Smooth muscle cell of the coronary artery (primary cell): ENCODE results near the gene EXOSC1. TPM values are rescaled to one million over a fixed set of nuclear protein-coding genes. Genes with fewer than 3 reads are reported as not detected.

Experiments used
- total RNA-seq: library from RNA; depleted of rRNA; stranded (reverse); fragments of >200 nt; gene quantifications from 2 replicates; pipeline ENCODE4 v1.2.3, GENCODE V29; 2014; ENCODE audit warnings: low replicate concordance

EXOSC1 gene
- total RNA-seq, result 19.8 and 34.3 TPM in 2 replicates

GRCh38 chr10:97445722-97446639 is at the start of gene EXOSC1, which contains the start of gene ZDHHC16:
EXOSC1 (minus strand) TSS chr10:97446006; CDS start chr10:97445985, 21 bp downstream.
ZDHHC16 (plus strand) TSS chr10:97446175; CDS start chr10:97451676, 5,501 bp downstream.

GRCh38 chr10:97425964-97426775 is 19.6 kb downstream of the EXOSC1 start, which contains the start of gene PGAM1:
PGAM1 (plus strand) TSS chr10:97426191; CDS start chr10:97426308, 117 bp downstream.

GRCh38 chr10:97400665-97401454 is 44.9 kb downstream of the EXOSC1 start, which contains the start of gene RRP12:
RRP12 (minus strand) TSS chr10:97401340; CDS start chr10:97401231, 109 bp downstream.

Other genes with a start within 250 kb of the EXOSC1 start
- gene ARHGAP19, start 153.4 kb downstream of the EXOSC1 start, total RNA-seq, result 4.8 and 4.9 TPM in 2 replicates
- gene FRAT1, start 126.7 kb downstream of the EXOSC1 start, total RNA-seq, result 0.83 and 1.1 TPM in 2 replicates
- 2.7 and 3.0 TPM in 2 replicates for gene FRAT2, start 111.3 kb downstream of the EXOSC1 start, total RNA-seq
- 11.0 and 12.5 TPM in 2 replicates for gene RRP12, start 44.7 kb downstream of the EXOSC1 start, total RNA-seq
- 227 and 387 TPM in 2 replicates for gene PGAM1, start 19.8 kb downstream of the EXOSC1 start, total RNA-seq
- 31.9 and 36.7 TPM in 2 replicates for gene ZDHHC16, start 169 bp upstream of the EXOSC1 start, total RNA-seq
- gene MMS19, start 52.4 kb upstream of the EXOSC1 start, total RNA-seq, result 36.6 and 49.8 TPM in 2 replicates
- 16.3 and 30.3 TPM in 2 replicates for gene UBTD1, start 52.9 kb upstream of the EXOSC1 start, total RNA-seq
- 0.15 and 0.59 TPM in 2 replicates for gene ANKRD2, start 126.8 kb upstream of the EXOSC1 start, total RNA-seq
- gene HOGA1, start 138.4 kb upstream of the EXOSC1 start, total RNA-seq, result 0.75 and 0.94 TPM in 2 replicates
- 0.08 TPM in 1 of 2 replicates, not detected in the other for gene C10orf62, start 143.7 kb upstream of the EXOSC1 start, total RNA-seq
- gene MORN4, start 187.5 kb upstream of the EXOSC1 start, total RNA-seq, result 4.2 and 8.1 TPM in 2 replicates
- 11.7 and 16.9 TPM in 2 replicates for gene PI4K2A, start 194.7 kb upstream of the EXOSC1 start, total RNA-seq
- 8.6 and 21.1 TPM in 2 replicates for gene AVPI1, start 241.2 kb upstream of the EXOSC1 start, total RNA-seq